IPS-11a (cell line): ENCODE results near the gene PTPRD.
"Not testable (repeated sequence)": the region's sequence is repeated elsewhere in the genome, so short reads cannot be mapped to it uniquely, and the experiment has no call there.

Experiments
- H3K4me3 ChIP-seq: one replicate; pipeline ENCODE4 v1.5.1; 2013; ENCODE audit warnings: low read depth, low read length, control low read depth

PTPRD gene

GRCh38 chr9:9552665-9553064, 1060.1 kb downstream of the PTPRD start:
- H3K4me3 ChIP-seq, result no peak overlapping the region

DNA sequence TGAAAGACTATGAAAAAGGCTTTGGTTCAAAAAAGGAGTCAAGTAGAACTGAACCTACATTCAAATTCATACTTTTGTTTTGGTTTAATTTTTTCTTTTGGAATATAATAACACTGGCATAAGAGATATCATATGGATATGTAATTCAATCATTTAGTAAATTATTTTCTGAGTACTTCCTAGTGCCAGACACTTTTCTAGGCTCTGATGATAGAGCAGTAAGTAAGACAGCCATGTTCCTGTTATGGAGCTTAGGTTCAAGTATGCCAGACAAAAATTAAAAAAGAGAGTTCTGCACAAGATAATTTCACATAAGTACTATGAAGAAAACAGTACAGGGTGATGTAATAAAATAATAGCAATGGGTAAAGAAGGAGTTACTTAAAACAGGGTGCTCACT, 1074.0 kb downstream of the PTPRD start:
- no peak overlapping the region for H3K4me3 ChIP-seq

DNA sequence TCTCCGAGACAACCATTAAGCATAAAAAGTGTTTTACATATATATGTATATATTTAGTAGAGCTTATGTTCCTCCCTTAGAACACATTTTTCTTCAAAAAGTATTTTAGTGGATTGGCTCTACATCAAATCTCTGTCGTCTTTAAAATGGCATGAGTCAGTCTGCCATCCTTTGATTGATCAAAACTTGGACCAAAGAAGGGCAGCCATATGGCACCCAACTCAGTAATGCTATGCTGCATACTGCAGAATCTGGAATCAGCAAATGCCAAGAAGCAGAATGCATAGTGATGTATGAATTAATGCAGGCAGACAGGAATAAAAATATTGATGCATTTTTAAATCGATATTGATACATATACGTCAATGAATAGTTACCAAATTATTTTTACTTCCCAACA, 1074.4 kb downstream of the PTPRD start:
- no peak overlapping the region for H3K4me3 ChIP-seq

- no peak overlapping the region for H3K4me3 ChIP-seq
Measured at GRCh38 chr9:9536523-9536922, 1076.3 kb downstream of the PTPRD start.

- no peak overlapping the region for H3K4me3 ChIP-seq
Measured at GRCh38 chr9:9523476-9524139, 1089.2 kb downstream of the PTPRD start.

DNA sequence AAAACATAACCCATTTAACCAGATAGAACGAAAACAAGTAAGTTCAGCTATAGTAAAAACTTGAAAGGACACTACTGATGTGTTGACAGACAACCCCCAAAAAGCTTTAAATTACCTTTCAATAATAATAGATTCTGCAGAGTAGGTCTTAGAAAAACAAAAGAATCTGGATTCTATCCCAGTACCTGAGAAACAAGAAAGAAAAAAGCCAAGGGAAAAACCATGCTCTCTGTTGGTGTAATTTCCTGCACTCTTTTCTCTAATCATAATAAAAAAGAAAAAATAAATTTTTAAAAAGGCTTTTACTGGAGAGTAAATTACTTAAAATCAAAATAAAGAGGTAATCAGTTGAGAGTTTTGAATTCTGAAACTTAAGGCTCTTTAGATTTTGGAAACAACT, 1090.4 kb downstream of the PTPRD start:
- no peak overlapping the region for H3K4me3 ChIP-seq

DNA sequence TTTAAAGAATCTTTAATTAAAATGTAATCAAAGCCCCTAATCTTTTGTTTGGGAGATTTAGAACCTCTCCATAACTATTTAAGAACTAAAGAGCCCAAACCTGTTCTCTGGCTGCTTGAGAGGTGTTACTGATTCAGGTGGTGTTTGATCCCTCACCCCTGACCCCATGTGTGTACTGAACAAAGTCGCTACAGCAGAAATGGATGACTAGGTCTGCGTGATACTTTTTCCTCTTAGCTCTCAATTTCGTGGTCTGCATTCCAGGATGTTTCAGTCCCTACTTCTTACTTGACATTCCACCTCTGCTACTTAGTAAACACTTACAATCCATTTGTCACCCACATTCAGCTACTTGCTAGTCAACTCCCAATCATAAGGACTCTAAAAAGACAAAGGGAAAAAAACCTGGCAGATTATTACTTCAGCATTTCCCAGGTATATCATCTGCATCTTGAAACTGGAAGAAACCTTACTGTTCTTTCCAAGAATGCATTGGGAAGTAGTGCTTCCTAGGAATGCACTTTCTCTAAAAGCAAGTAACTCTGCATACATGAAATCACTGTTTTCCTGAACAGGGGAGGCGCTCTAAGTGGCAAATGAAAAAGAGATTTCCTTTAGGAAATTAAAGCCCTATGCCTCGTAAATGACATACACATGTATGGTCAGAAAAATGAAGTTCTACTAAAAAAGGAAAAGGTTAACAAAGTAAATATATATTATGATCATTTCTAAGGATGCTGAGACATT, 1091.6 kb downstream of the PTPRD start:
- no peak overlapping the region for H3K4me3 ChIP-seq

DNA sequence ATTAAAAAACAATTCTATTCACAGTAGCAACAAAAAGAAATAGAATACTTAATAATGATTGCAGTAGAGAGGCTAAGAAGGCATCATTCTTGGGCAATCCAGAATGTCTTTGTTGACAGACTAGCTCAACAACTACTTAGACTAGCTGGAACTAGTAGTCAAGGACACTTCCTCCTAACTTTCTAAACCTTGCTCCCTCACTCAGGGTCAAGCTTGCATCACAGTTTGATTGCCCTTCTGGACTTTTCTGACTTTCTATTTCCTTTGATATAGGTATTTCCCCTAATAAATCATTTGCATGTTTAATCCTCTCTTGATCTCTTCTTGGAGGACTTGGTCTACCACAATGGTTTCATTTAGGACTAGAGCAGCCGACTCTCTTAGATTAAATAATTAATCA, 1107.9 kb downstream of the PTPRD start:
- H3K4me3 ChIP-seq, result no peak overlapping the region

GRCh38 chr9:9499546-9499945, 1113.3 kb downstream of the PTPRD start:
- no peak overlapping the region for H3K4me3 ChIP-seq

DNA sequence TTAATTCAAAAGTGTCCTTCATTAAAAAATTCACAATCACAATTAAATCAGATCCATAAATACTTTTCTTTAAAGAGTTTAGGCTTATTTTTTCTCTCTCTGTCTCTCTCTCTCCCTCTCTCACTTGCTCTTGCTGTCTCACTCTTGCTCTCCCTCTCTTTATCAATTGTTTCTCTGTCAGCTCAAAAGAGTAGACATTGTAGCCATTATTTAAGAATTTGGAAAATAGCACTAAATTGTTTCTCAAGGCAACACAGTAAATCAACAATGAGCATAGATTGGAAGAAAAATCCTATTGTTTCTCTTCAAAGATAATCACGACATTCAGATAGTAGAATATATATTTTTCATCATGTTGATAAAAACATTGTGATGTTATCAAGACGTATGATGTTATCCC, 1114.0 kb downstream of the PTPRD start:
- no peak overlapping the region for H3K4me3 ChIP-seq

DNA sequence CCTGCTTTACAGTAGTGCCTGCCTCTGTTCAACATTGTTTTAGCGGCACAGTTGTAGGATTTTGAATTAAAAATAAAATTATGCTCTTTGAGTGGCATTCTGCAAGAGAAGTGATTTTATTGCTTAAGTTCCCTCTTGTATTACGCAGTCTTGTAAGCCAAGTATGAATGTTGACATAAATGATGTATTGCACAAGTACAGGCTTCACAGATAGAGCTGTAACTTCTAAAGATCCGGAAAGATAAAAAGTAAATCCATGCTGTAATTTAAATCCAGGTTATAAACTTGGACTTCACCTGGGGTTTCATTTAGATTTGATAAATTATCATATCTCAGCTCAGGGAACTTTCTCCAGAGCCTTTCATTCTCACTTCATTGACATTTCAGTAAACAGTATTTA, 1114.7 kb downstream of the PTPRD start:
- H3K4me3 ChIP-seq, result no peak overlapping the region

DNA sequence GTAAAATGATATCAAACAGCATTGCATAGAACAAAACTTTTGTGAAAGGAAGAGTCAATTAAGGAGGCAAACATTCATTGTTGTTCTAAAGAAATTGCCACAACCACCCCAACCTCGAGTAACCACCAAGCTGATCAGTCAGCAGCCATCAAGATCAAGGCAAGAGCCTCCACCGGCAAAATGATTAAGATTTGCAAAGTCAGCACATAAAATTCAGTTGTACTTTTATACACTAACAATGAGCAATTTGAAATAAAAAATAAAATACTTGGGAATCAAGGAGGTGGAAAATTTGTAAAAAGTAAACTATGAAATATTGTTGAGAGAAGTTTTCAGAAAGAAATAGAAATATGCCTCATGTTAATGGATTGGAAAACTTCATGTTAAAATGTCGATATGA, 1118.5 kb downstream of the PTPRD start:
- no peak overlapping the region for H3K4me3 ChIP-seq

GRCh38 chr9:9492506-9492905, 1120.3 kb downstream of the PTPRD start:
- H3K4me3 ChIP-seq, result no peak overlapping the region

DNA sequence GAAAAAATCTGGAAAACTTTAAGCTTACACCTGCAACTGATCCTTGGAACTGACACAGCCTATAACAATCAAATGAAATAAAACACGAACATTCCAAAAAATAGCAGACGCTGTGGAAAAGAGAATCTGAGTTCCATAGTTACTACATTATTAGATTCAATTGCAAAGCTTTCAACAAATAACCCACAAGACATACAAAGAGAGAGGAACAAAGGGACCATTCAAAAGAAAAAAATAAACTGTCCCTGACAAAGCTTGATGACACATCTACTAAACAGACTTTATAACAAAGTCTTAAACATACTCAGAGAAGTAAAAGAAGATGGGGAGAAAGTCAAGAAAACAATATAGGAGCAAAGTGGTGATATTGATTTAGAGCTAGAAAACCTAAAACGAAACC, 1123.6 kb downstream of the PTPRD start:
- no peak overlapping the region for H3K4me3 ChIP-seq

- H3K4me3 ChIP-seq, result no peak overlapping the region
Measured at GRCh38 chr9:9483175-9483574, 1129.6 kb downstream of the PTPRD start.

GRCh38 chr9:9478741-9479140, 1134.1 kb downstream of the PTPRD start:
- no peak overlapping the region for H3K4me3 ChIP-seq

DNA sequence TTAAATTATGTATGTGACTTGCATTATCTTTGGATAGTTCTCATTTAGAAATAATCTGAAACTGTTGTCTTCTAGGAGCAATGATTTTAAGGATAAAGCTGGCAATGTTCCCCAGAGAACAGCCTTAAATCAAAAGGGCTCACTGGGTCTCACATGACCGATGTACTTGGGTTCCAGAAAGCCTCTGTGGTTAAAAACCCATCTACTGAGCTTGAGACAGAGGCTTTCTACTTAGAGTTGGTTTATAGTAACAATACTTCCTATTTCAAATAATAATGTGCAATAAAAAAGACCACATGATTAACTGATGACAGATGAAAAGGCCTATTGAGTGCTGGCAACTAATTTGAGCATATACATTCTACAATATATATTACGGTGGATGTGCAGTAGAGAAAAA, 1143.5 kb downstream of the PTPRD start:
- no peak overlapping the region for H3K4me3 ChIP-seq

DNA sequence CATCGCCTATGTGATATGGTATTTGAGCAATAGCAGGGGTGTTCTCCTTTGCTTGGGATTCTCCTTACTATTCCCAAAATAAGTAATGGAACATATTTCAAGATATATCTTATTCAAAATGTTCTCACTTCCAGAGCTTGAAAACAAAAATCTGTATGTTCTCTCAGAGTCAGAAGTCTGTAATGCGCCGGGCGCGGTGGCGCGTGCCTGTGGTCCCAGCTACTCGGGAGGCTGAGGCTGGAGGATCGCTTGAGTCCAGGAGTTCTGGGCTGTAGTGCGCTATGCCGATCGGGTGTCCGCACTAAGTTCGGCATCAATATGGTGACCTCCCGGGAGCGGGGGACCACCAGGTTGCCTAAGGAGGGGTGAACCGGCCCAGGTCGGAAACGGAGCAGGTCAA, 1170.9 kb downstream of the PTPRD start:
- not testable (repeated sequence) for H3K4me3 ChIP-seq

DNA sequence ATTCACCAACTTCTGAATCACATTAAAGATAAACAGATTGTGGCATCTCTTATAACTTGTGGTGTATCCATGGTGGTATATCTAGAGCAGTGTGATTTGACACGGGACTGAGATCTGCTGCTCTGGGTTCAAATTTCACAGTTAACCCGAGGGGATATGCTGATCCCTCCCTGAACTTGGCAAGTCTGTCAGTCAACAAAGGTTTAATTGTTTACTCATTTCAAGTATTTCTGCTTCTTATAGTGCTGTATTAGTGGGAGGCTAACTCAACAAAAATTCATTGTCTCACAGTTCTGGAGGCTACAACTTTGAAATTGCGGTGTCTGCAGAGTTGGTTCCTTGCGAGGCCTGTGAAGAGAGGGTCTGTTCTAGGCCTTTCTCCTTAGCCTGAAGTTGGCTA, 1175.2 kb downstream of the PTPRD start:
- H3K4me3 ChIP-seq, result no peak overlapping the region

DNA sequence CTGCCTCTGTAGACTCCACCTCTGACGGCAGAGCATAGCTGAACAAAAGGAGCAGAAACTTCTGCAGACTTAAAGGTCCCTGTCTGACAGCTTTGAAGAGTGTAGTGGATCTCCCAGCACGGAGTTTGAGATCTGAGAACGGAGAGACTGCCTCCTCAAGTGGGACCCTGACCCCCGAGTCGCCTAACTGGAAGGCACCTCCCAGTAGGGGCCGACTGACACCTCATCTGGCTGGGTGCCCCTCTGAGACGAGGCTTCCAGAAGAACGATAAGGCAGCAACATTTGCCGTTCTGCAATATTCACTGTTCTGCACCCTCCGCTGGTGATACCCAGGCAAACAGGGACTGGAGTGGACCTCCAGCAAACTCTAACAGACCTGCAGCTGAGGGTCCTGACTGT, 1186.3 kb downstream of the PTPRD start:
- not testable (repeated sequence) for H3K4me3 ChIP-seq

GRCh38 chr9:9412241-9412640, 1200.6 kb downstream of the PTPRD start:
- no peak overlapping the region for H3K4me3 ChIP-seq

GRCh38 chr9:9410736-9411135, 1202.1 kb downstream of the PTPRD start:
- H3K4me3 ChIP-seq, result no peak overlapping the region

DNA sequence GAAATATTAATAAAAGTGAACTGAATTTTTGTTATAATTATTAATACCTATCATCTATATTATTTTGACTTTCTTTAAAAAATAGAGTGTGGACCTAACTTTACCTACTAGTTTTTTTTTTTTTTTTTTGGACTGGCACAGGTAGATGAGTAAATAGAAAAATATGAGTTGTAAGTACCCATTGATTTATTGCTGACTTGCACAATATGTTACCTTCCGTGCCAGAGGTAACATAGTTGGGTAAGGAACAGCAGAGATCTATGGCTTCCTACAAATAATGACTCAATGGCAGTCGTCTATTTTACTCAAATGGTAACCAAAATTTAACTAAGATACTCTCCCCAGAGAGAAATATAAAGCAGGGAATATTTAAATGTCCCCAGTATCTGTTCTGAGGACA, 1212.8 kb downstream of the PTPRD start:
- no peak overlapping the region for H3K4me3 ChIP-seq
